GM12801 (cell line): ENCODE measurements around the gene UBE2B.

Experiments
- TF ChIP-seq, protein P1 (sequence below): IDR thresholded peaks from one replicate; pipeline ENCODE4 v1.5.1; 2011; ENCODE audit warnings: control low read depth; ENCODE audit not compliant: insufficient read length; ENCODE audit errors: extremely low read depth

The UBE2B gene

DNA sequence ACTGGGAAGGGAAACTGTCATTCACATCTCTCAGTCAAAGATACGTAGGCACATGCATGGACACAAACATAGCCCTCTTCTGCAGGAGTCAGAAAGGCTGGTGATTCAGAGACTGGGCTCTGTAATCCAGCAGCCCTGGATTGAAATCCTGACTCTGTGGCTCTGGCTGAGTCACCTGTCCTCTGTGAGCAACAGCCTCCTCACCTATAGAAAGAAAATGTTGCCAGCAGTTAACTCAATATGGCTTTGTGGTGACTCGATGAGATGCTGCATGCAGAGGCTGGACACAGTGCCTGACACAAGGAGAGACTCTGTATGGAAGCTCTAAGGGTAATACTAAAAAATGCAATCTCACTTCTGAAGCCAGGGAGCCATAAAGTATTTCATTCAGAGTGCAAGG lies 64.2 kb downstream of the UBE2B start:
- TF ChIP-seq, protein P1, sequence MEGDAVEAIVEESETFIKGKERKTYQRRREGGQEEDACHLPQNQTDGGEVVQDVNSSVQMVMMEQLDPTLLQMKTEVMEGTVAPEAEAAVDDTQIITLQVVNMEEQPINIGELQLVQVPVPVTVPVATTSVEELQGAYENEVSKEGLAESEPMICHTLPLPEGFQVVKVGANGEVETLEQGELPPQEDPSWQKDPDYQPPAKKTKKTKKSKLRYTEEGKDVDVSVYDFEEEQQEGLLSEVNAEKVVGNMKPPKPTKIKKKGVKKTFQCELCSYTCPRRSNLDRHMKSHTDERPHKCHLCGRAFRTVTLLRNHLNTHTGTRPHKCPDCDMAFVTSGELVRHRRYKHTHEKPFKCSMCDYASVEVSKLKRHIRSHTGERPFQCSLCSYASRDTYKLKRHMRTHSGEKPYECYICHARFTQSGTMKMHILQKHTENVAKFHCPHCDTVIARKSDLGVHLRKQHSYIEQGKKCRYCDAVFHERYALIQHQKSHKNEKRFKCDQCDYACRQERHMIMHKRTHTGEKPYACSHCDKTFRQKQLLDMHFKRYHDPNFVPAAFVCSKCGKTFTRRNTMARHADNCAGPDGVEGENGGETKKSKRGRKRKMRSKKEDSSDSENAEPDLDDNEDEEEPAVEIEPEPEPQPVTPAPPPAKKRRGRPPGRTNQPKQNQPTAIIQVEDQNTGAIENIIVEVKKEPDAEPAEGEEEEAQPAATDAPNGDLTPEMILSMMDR, result no peak

DNA sequence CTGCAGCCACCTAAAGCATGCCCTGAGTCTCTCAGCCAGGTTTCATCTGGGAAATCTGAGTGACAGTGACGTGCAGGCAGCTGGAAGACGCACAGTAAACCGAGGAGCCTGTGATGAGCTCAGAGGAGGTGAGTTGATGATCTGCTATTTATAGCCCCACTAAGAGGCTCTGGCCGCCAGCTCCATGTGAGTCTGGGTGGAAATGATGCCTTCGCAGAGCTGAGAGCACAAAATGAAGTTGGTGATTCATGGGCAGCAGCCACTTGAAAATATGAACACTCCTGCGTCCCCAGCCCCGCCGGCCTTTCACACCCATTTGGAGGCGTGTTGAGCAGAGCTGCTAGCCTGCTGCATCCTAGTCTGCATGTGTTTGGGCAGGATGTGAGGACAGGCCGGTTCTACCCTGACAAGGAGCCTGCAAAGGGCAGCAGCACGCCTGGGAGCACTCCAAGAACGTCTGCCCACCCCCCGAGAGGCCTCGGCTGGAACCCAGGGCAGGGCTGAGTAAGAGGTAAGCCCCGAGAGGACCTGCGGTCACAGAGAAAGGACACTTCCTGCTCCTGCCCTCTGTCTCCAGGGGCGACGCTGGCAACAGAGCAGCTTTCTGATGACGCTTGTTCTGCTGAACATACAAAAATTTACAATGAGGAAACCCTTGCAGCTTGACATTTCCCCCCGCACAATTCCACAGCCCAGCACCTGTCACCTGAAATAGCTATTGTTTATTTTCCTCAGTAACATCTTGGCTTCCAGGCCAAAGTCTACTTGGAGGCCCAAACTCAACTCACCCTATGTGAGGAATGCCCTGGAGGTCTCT lies 65.4 kb downstream of the UBE2B start:
- TF ChIP-seq, protein P1, result no peak

DNA sequence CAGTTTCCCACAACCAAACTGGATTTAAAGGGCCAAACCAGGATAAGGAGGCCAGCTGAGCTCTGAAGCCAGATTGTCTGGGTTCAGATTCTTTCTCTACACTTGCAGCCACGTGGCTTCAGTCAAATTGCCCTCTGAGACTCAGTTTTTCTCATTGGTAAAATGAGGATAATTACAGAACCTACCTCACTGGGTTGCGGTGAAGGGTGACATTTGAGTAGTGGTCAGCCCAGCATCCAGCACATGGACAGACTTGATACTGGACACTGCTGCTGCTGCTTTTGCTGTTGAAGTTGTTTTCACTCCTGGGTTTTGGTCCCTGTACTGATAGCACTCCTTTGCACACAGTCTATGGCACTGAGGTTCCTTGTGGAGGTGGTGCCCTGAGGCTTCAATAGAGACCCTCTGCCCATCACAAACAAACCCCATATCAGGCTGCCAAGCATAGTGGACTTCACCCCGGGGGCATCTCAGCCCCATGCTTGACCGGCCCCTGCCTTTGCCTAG lies 66.0 kb downstream of the UBE2B start:
- TF ChIP-seq, protein P1, result no peak

GRCh38 chr5:134437847-134438581 lies 66.6 kb downstream of the UBE2B start:
- TF ChIP-seq, protein P1, result no peak

GRCh38 chr5:134438721-134439123 lies 67.4 kb downstream of the UBE2B start:
- TF ChIP-seq, protein P1, result no peak

DNA sequence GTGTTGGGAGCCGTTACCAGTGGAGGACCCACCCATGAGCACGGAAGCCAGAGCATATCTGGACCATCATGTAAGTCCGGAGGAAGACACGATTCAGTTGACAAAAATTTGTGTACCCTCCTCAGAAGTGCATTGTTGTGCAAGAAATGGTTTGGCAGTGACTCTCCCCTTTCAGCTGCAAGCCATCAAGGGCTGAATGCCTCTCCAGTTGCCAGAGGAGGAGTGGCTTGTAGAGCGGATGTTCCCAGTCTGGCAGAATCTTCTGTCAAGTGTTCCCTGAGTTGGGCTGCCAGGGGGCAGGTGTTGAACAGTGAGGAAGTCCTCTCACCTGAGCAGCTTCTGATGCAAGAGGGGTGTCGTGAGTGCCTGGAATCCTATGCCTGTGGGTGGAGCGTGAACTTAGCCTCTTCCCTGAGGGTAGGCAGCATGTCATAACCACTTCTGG lies 67.9 kb downstream of the UBE2B start:
- TF ChIP-seq, protein P1, result no peak

- TF ChIP-seq, protein P1, result no peak
Observed at GRCh38 chr5:134440201-134440755, 68.9 kb downstream of the UBE2B start.
